IPS-18a (cell line): ENCODE measurements around the gene RBPJ.
A peak's percentile ranks its signal among the peaks of the same experiment; 100 is the strongest.

Experiments
- H3K27ac ChIP-seq: one replicate; pipeline ENCODE4 v1.5.1; 2013; ENCODE audit warnings: low read length
- H3K27me3 ChIP-seq: one replicate; pipeline ENCODE4 v1.6.1; 2013; ENCODE audit warnings: mild to moderate bottlenecking, low read length; ENCODE audit not compliant: control insufficient read depth, insufficient read depth
- H3K36me3 ChIP-seq: one replicate; pipeline ENCODE4 v1.6.1; 2013; ENCODE audit warnings: low read depth, low read length; ENCODE audit not compliant: control insufficient read depth
- H3K4me1 ChIP-seq: one replicate; pipeline ENCODE4 v1.6.1; 2013; ENCODE audit warnings: low read depth, low read length; ENCODE audit not compliant: control insufficient read depth
- H3K4me3 ChIP-seq: one replicate; pipeline ENCODE4 v1.5.1; 2013; ENCODE audit warnings: low read length
- H3K9ac ChIP-seq: one replicate; pipeline ENCODE4 v1.6.1; 2013; ENCODE audit warnings: mild to moderate bottlenecking, low read length, moderate library complexity
- H3K9me3 ChIP-seq: one replicate; pipeline ENCODE4 v1.6.1; 2013; ENCODE audit warnings: low read depth, low read length; ENCODE audit not compliant: control insufficient read depth

The RBPJ gene

DNA sequence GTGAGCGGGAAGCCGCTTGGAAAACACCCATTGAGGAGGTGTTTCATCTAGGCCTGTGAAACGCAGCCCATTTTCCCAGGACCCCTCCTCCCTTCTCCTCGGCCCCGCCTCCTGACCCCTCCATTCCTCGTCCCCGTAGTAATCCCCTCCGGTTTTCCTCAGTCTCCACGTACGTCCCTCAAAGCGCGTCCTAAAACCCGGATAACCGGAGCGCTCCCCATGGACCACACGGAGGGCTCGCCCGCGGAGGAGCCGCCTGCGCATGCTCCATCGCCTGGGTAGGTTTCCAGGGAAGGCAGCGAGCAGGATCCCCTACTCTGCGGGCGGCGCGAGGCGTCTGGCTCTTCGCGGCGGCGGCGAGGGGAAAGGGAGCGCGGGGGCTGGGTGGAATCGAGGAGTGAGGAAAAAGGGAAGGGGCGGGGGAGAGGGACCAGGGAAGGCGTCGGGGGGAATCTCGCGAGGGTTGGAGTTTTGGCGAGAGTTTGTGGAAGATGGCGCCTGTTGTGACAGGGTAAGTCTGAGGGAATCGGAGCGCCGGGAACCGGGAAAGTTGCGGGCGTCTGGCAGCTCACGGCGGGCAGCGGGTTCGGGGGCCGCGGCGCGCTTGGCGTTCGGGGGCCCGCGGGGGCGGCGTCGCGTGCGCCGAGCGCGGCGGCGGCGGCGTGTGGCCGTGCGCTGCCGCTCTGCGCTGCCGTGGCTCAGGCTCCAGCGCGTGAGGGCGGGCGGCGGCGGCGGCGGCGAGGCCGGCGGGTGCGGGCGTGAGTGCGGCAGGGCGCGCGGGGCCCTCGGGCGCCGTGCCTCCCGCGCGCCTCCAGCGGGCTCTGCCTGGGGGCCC lies at the start of gene RBPJ:
Gene RBPJ, plus strand, starts transcription at position 477 of the 835 bp plus-strand sequence. Its CDS starts 15 bp downstream, at position 492.
- H3K4me1 ChIP-seq: peaks cover 15% of the 10 kb centered on the region
- H3K27ac ChIP-seq: peak within 1 kb of the TSS; percentile 87
- H3K4me3 ChIP-seq: peak within 1 kb of the TSS; percentile 99
- no peaks in the 10 kb centered on the region for H3K27me3 ChIP-seq
- no peaks in the 10 kb centered on the region for H3K9me3 ChIP-seq
- no peaks in the 10 kb centered on the region for H3K36me3 ChIP-seq
- peak within 1 kb of the TSS; percentile 96 for H3K9ac ChIP-seq

- no peak overlapping the region for H3K9ac ChIP-seq
- peaks cover 18% of the 10 kb centered on the region for H3K4me1 ChIP-seq
- no peak overlapping the region for H3K27ac ChIP-seq
- no peaks in the 10 kb centered on the region for H3K27me3 ChIP-seq
- H3K36me3 ChIP-seq: no peaks in the 10 kb centered on the region
- H3K9me3 ChIP-seq: no peaks in the 10 kb centered on the region
- H3K4me3 ChIP-seq: no peak overlapping the region
Measured at GRCh38 chr4:26271703-26272102, 49.1 kb upstream of the RBPJ start.

GRCh38 chr4:26272654-26273615 lies 47.9 kb upstream of the RBPJ start:
- Histone ChIP-seq H3K4me3 (no peak overlapping the region), H3K27me3 (no peaks in the 10 kb centered on the region), H3K9ac (no peak overlapping the region), H3K36me3 (no peaks in the 10 kb centered on the region), H3K9me3 (no peaks in the 10 kb centered on the region), H3K27ac (no peak overlapping the region), H3K4me1 (peaks cover 18% of the 10 kb centered on the region)

DNA sequence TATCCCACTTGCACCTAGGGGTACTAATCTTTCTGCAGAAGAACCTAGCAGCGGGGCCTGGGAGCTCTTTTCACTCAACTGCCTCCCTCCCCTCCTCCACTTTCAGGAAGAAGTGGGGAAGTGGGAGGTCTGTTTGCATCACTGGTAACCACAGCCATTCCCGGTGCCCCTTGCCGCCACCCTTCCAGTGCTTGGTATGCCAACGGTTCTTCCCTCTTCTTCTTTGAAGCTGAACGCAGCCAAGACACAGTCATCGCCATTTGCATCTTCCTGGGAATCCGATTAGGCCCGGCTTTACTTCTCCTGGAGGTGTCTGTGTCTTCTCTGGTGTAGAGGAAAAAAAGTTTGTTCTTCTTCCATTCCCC lies 47.2 kb upstream of the RBPJ start:
- no peak overlapping the region for H3K4me3 ChIP-seq
- H3K27ac ChIP-seq: no peak overlapping the region
- no peak overlapping the region for H3K9ac ChIP-seq

GRCh38 chr4:26275281-26275680 lies 45.5 kb upstream of the RBPJ start:
- H3K9me3 ChIP-seq: no peaks in the 10 kb centered on the region
- H3K9ac ChIP-seq: no peak overlapping the region
- peaks cover 10% of the 10 kb centered on the region for H3K4me1 ChIP-seq
- no peak overlapping the region for H3K27ac ChIP-seq
- no peak overlapping the region for H3K4me3 ChIP-seq
- H3K27me3 ChIP-seq: no peaks in the 10 kb centered on the region
- no peaks in the 10 kb centered on the region for H3K36me3 ChIP-seq

More for the DNA sequence above, 47.2 kb upstream of the RBPJ start:
- Histone ChIP-seq H3K4me1 (peaks cover 13% of the 10 kb centered on the region), H3K9me3 (no peaks in the 10 kb centered on the region), H3K36me3 (no peaks in the 10 kb centered on the region), H3K27me3 (no peaks in the 10 kb centered on the region)

- Histone ChIP-seq H3K27ac (no peak overlapping the region), H3K9me3 (no peaks in the 10 kb centered on the region), H3K9ac (no peak overlapping the region), H3K27me3 (no peaks in the 10 kb centered on the region), H3K4me3 (no peak overlapping the region), H3K36me3 (no peaks in the 10 kb centered on the region), H3K4me1 (no peaks in the 10 kb centered on the region)
Measured at GRCh38 chr4:26279446-26279845, 41.4 kb upstream of the RBPJ start.

- no peak overlapping the region for H3K4me3 ChIP-seq
- H3K36me3 ChIP-seq: no peaks in the 10 kb centered on the region
- no peak overlapping the region for H3K27ac ChIP-seq
- no peaks in the 10 kb centered on the region for H3K27me3 ChIP-seq
- no peaks in the 10 kb centered on the region for H3K9me3 ChIP-seq
- H3K9ac ChIP-seq: no peak overlapping the region
- no peaks in the 10 kb centered on the region for H3K4me1 ChIP-seq
Measured at GRCh38 chr4:26281881-26282280, 38.9 kb upstream of the RBPJ start.

- H3K27ac ChIP-seq: no peak overlapping the region
- no peaks in the 10 kb centered on the region for H3K27me3 ChIP-seq
- no peak overlapping the region for H3K4me3 ChIP-seq
- no peaks in the 10 kb centered on the region for H3K36me3 ChIP-seq
- no peaks in the 10 kb centered on the region for H3K9me3 ChIP-seq
- no peaks in the 10 kb centered on the region for H3K4me1 ChIP-seq
- no peak overlapping the region for H3K9ac ChIP-seq
Measured at GRCh38 chr4:26284536-26284935, 36.3 kb upstream of the RBPJ start.

- H3K4me1 ChIP-seq: no peaks in the 10 kb centered on the region
- H3K27ac ChIP-seq: no peak overlapping the region
- H3K36me3 ChIP-seq: no peaks in the 10 kb centered on the region
Measured at GRCh38 chr4:26285272-26285671, 35.5 kb upstream of the RBPJ start.

DNA sequence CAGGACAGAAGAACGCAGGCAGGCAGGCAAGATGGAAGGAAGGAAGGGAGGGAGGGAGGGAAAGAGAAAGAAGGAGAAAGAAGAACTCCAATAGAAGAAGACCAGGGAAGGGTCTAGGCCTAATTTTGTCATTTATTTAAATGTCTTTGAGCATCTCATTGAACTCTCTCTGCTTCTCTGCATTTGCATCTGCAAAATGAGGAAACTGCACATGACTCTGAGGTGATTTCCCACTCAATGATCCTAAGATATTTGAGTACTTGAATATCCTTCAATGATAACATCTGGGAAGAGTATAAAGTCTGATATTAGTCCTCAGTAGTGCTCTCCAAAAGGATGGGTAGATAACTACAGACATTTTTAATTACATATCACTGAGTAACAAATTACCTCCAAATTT lies 33.1 kb upstream of the RBPJ start:
- Histone ChIP-seq H3K9me3 (no peaks in the 10 kb centered on the region), H3K27ac (no peak overlapping the region), H3K36me3 (no peaks in the 10 kb centered on the region), H3K27me3 (no peaks in the 10 kb centered on the region), H3K4me3 (no peak overlapping the region), H3K4me1 (no peaks in the 10 kb centered on the region), H3K9ac (no peak overlapping the region)

More at GRCh38 chr4:26285272-26285671, 35.5 kb upstream of the RBPJ start:
- Histone ChIP-seq H3K9ac (no peak overlapping the region), H3K9me3 (no peaks in the 10 kb centered on the region), H3K4me3 (no peak overlapping the region), H3K27me3 (no peaks in the 10 kb centered on the region)

GRCh38 chr4:26288355-26288909 lies 32.4 kb upstream of the RBPJ start:
- Histone ChIP-seq H3K4me3 (no peak overlapping the region), H3K27ac (no peak overlapping the region), H3K9ac (no peak overlapping the region)

More at GRCh38 chr4:26288355-26288909, 32.4 kb upstream of the RBPJ start:
- Histone ChIP-seq H3K9me3 (no peaks in the 10 kb centered on the region), H3K36me3 (no peaks in the 10 kb centered on the region), H3K4me1 (no peaks in the 10 kb centered on the region), H3K27me3 (no peaks in the 10 kb centered on the region)
